HepG2 (cell line): Measurements from ENCODE around the gene PIH1D2. TPM values are rescaled to one million over a fixed set of nuclear protein-coding genes. Genes with fewer than 3 reads are reported as not detected.

Source experiments
- ATF6 ChIP-seq: sonication (generic); formaldehyde crosslinking; conservative IDR thresholded peaks from 2 replicates; pipeline ENCODE4 v1.4.0; 2020; ENCODE audit warnings: missing genetic modification reagents
- FIP1L1 ChIP-seq: fragments of 200-400 bp; formaldehyde crosslinking; IDR thresholded peaks from 2 replicates; pipeline ENCODE4 v1.6.1; 2018; ENCODE audit warnings: low read depth, mild to moderate bottlenecking, low read length, moderate library complexity, borderline replicate concordance; ENCODE audit not compliant: insufficient read depth
- GMEB1 ChIP-seq: sonication (generic); formaldehyde crosslinking; IDR thresholded peaks from 2 replicates; pipeline ENCODE4 v1.5.1; 2020; ENCODE audit warnings: missing genetic modification reagents, mild to moderate bottlenecking, borderline replicate concordance
- HDAC1 ChIP-seq: sonication (generic); formaldehyde crosslinking; IDR thresholded peaks from 2 replicates; pipeline ENCODE4 v1.5.1; 2020; ENCODE audit warnings: mild to moderate bottlenecking, missing genetic modification reagents
- JARID2 ChIP-seq: sonication (generic); formaldehyde crosslinking; IDR thresholded peaks from 2 replicates; pipeline ENCODE4 v1.8.1; 2023; ENCODE audit warnings: missing genetic modification reagents, inconsistent platforms; ENCODE audit not compliant: insufficient replicate concordance
- KAT2B ChIP-seq: fragments of 150-350 bp; IDR thresholded peaks from 2 replicates; pipeline ENCODE4 v1.6.1; 2014; ENCODE audit warnings: low read depth, low read length, borderline replicate concordance
- KAT7 ChIP-seq: IDR thresholded peaks from 2 replicates; pipeline ENCODE4 v1.6.1; 2018; ENCODE audit warnings: borderline replicate concordance, missing compliant biosample characterization
- KDM5B ChIP-seq: sonication (generic); formaldehyde crosslinking; IDR thresholded peaks from 2 replicates; pipeline ENCODE4 v1.4.0; 2020; ENCODE audit warnings: missing genetic modification reagents, mild to moderate bottlenecking, borderline replicate concordance
- MLX ChIP-seq: IDR thresholded peaks from 2 replicates; pipeline ENCODE4 v1.6.1; 2016
- PLRG1 ChIP-seq: fragments of 450-650 bp; conservative IDR thresholded peaks from 2 replicates; pipeline ENCODE4 v1.6.1; 2016
- POLR2G ChIP-seq: fragments of 200-400 bp; formaldehyde crosslinking; IDR thresholded peaks from 2 replicates; pipeline ENCODE4 v1.6.1; 2018; ENCODE audit warnings: mild to moderate bottlenecking, low read depth, low read length, moderate library complexity
- SIN3A ChIP-seq: IDR thresholded peaks from 2 replicates; pipeline ENCODE4 v1.6.1; 2011; ENCODE audit warnings: low read depth, mild to moderate bottlenecking, control low read depth, low read length, borderline replicate concordance
- SP140L ChIP-seq: sonication (generic); formaldehyde crosslinking; IDR thresholded peaks from 2 replicates; pipeline ENCODE4 v1.4.0; 2020; ENCODE audit warnings: missing genetic modification reagents, borderline replicate concordance
- ZMYM4 ChIP-seq: sonication (generic); formaldehyde crosslinking; IDR thresholded peaks from 2 replicates; pipeline ENCODE4 v1.8.1; 2023; ENCODE audit warnings: mild to moderate bottlenecking, missing genetic modification reagents
- ZNF225 ChIP-seq: sonication (generic); formaldehyde crosslinking; IDR thresholded peaks from 2 replicates; pipeline ENCODE4 v1.4.0; 2020; ENCODE audit warnings: mild to moderate bottlenecking, missing genetic modification reagents
- ZNF362 ChIP-seq: sonication (generic); formaldehyde crosslinking; IDR thresholded peaks from 2 replicates; pipeline ENCODE4 v1.4.0; 2020; ENCODE audit warnings: missing genetic modification reagents, mild to moderate bottlenecking, borderline replicate concordance
- ZNF770 ChIP-seq: sonication (generic); formaldehyde crosslinking; IDR thresholded peaks from 2 replicates; pipeline ENCODE4 v1.5.0; 2020; ENCODE audit warnings: mild to moderate bottlenecking, missing genetic modification reagents
- ZNF784 ChIP-seq: sonication (generic); formaldehyde crosslinking; IDR thresholded peaks from 2 replicates; pipeline ENCODE4 v1.5.1; 2020; ENCODE audit warnings: missing genetic modification reagents, mild to moderate bottlenecking, borderline replicate concordance
- ZNF850 ChIP-seq: sonication (generic); formaldehyde crosslinking; conservative IDR thresholded peaks from 2 replicates; pipeline ENCODE4 v1.9.0; 2021; ENCODE audit warnings: mild to moderate bottlenecking, missing genetic modification reagents
- polyA plus RNA-seq, 8 experiments: library from polyadenylated mRNA; depleted of rRNA in 3 of 8; stranded (reverse) in 7 of 8; unstranded in 1 of 8; fragments of >200 nt; fragmentation: Illumina TruSeq in 4 of 8; extraction: Trizol in 4 of 8; gene quantifications; 2 replicates each; pipeline versions ENCODE4 v1.2.1 to v1.2.3, GENCODE V29; 2011 to 2016; ENCODE audit warnings: low read depth in 4 of 8, missing spikeins in 1 of 8, mixed read lengths in 1 of 8; ENCODE audit not compliant: insufficient read depth in 1 of 8
- total RNA-seq, 5 experiments: library from RNA; depleted of rRNA; stranded (reverse); fragments of >200 nt; fragmentation: Illumina TruSeq; extraction: Trizol; gene quantifications; 2 replicates each; pipeline ENCODE4 v1.2.3, GENCODE V29; 2016; ENCODE audit warnings: low read depth in 1 of 5

Gene PIH1D2
- total and polyA plus RNA-seq, 2 of the 13 experiments (the other 11 are each of a cell fraction or from before 2014, with no cell fraction given), result 0.49 to 2.7 TPM

- TF ChIP-seq ZNF770 (CRISPR knock-in tag), result peak; percentile 19
- peak; percentile 43; the same call in 1 of the 2 replicates for TF ChIP-seq MLX (CRISPR knock-in tag)
- peak; percentile 92 for TF ChIP-seq ZMYM4 (CRISPR knock-in tag)
- peak; percentile 95 for TF ChIP-seq ZNF784 (CRISPR knock-in tag)
- TF ChIP-seq HDAC1 (CRISPR knock-in tag), result peak; percentile 85
- no peak for TF ChIP-seq JARID2 (CRISPR knock-in tag)
- TF ChIP-seq ATF6 (CRISPR knock-in tag), result peak; percentile 91; the same call in 1 of the 2 replicates
- 0 out of 2 replicates have a peak, but pooled peaks have one; percentile 22 for TF ChIP-seq SP140L (CRISPR knock-in tag)
- peak; percentile 39; the same call in 1 of the 2 replicates for TF ChIP-seq FIP1L1
- TF ChIP-seq SIN3A, result peak; percentile 92; the same call in 1 of the 2 replicates
- no peak for TF ChIP-seq KAT2B
- peak; percentile 69; the same call in 1 of the 2 replicates for TF ChIP-seq KDM5B
- peak; percentile 95 for TF ChIP-seq POLR2G
- no peak for TF ChIP-seq ZNF850
- peak; percentile 82; the same call in 1 of the 2 replicates for TF ChIP-seq ZNF225 (CRISPR knock-in tag)
- TF ChIP-seq ZNF362 (CRISPR knock-in tag), result 0 out of 2 replicates have a peak, but pooled peaks have one; percentile 19
- TF ChIP-seq GMEB1 (CRISPR knock-in tag), result peak; percentile 84
- 0 out of 2 replicates have a peak, but pooled peaks have one; percentile 70 for TF ChIP-seq KAT7 (CRISPR knock-in tag)
- no peak for TF ChIP-seq PLRG1
Measured at GRCh38 chr11:112086422-112087191, 12.8 kb upstream of the PIH1D2 start, which contains the start of the genes SDHD and TIMM8B (continued).
